Osteocyte (in vitro differentiated cells): ENCODE results near the gene EFNB2. TPM values are rescaled to one million over a fixed set of nuclear protein-coding genes. Genes with fewer than 3 reads are reported as not detected.

Experiments
- DNase-seq: peaks from one replicate; pipeline ENCODE4 v3.0.0; 2021; ENCODE audit warnings: mixed read lengths; ENCODE audit not compliant: unreplicated experiment; ENCODE audit errors: extremely low spot score
- H3K27ac Mint-ChIP-seq: one replicate; pipeline ENCODE4 v1.8.0; 2021; ENCODE audit warnings: mild to moderate bottlenecking, mixed read lengths; ENCODE audit not compliant: unreplicated experiment
- H3K27me3 Mint-ChIP-seq: one replicate; pipeline ENCODE4 v1.8.0; 2021; ENCODE audit warnings: mixed read lengths; ENCODE audit not compliant: unreplicated experiment
- H3K36me3 Mint-ChIP-seq: one replicate; pipeline ENCODE4 v1.8.0; 2021; ENCODE audit warnings: mixed read lengths; ENCODE audit not compliant: unreplicated experiment
- H3K4me1 Mint-ChIP-seq: one replicate; pipeline ENCODE4 v1.8.0; 2021; ENCODE audit warnings: mixed read lengths; ENCODE audit not compliant: unreplicated experiment
- H3K4me3 Mint-ChIP-seq: one replicate; pipeline ENCODE4 v1.8.0; 2021; ENCODE audit warnings: mild to moderate bottlenecking, moderate library complexity, mixed read lengths; ENCODE audit not compliant: unreplicated experiment
- H3K9me3 Mint-ChIP-seq: one replicate; pipeline ENCODE4 v1.8.0; 2021; ENCODE audit warnings: mixed read lengths; ENCODE audit not compliant: unreplicated experiment
- total RNA-seq: library from RNA; stranded (reverse); gene quantifications from 2 replicates; pipeline ENCODE4 v1.2.1, GENCODE V29; 2021
- TF ChIP-seq, protein P1 (sequence below): fragments of 200-600 bp; sonication (generic); IDR thresholded peaks from 2 replicates; pipeline ENCODE4 v1.5.0; 2021; ENCODE audit warnings: antibody characterized with exemption, mild to moderate bottlenecking, moderate library complexity

The EFNB2 gene
- total RNA-seq, 1 donor from 2014 or later, result 50.0 TPM

GRCh38 chr13:106534639-106535551, 567 bp downstream of the EFNB2 start:
- TF ChIP-seq, protein P1, sequence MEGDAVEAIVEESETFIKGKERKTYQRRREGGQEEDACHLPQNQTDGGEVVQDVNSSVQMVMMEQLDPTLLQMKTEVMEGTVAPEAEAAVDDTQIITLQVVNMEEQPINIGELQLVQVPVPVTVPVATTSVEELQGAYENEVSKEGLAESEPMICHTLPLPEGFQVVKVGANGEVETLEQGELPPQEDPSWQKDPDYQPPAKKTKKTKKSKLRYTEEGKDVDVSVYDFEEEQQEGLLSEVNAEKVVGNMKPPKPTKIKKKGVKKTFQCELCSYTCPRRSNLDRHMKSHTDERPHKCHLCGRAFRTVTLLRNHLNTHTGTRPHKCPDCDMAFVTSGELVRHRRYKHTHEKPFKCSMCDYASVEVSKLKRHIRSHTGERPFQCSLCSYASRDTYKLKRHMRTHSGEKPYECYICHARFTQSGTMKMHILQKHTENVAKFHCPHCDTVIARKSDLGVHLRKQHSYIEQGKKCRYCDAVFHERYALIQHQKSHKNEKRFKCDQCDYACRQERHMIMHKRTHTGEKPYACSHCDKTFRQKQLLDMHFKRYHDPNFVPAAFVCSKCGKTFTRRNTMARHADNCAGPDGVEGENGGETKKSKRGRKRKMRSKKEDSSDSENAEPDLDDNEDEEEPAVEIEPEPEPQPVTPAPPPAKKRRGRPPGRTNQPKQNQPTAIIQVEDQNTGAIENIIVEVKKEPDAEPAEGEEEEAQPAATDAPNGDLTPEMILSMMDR, result no peak
- DNase-seq, result no peak
- peak overlapping the region; percentile 90 for H3K4me3 Mint-ChIP-seq
- peaks cover 31% of the 10 kb centered on the region for H3K4me1 Mint-ChIP-seq
- no peaks in the 10 kb centered on the region for H3K27me3 Mint-ChIP-seq
- H3K9me3 Mint-ChIP-seq, result no peaks in the 10 kb centered on the region
- peak overlapping the region; percentile 85 for H3K27ac Mint-ChIP-seq
- H3K36me3 Mint-ChIP-seq, result no peaks in the 10 kb centered on the region

DNA sequence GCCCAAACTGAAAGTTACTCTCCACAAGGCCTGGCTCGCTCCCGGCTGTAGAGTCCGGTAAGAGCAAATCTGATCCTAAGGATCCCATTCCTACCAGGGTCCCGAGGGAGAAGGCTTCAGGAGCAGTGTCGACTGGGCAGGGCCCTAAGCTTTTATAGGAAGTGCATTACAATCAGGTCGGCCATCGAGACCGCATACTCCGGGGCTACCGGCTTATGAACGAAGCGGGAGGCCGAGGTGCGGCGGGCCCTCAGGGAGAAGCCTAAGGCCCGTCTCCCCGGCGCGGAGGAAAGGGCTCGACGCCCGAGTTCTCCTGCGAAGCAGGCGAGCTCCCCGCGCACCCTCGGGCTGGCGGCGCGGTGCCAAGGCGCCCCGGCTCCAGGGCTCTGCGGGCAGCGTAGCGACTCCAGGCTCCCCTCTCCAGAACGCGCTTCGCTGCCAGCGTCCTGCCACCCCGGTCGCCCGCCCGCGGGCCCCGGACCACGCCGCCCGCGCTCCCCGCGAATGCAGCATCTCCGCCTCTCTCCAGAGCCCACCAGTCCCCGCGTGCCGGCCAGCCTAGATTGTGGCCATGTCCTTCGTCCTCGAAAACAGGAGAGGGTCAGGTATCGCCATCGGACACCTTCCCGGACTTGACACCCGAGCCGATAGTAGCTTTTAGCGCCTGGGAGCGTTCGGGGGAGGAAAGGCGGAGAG, 1.4 kb downstream of the EFNB2 start:
- Mint-ChIP-seq H3K36me3 (no peaks in the 10 kb centered on the region), H3K4me3 (peak overlapping the region; percentile 90), H3K9me3 (no peaks in the 10 kb centered on the region), H3K27me3 (no peaks in the 10 kb centered on the region), H3K4me1 (peaks cover 40% of the 10 kb centered on the region), H3K27ac (peak overlapping the region; percentile 95)
- DNase-seq, result peak; percentile 88
- TF ChIP-seq, protein P1, result no peak

DNA sequence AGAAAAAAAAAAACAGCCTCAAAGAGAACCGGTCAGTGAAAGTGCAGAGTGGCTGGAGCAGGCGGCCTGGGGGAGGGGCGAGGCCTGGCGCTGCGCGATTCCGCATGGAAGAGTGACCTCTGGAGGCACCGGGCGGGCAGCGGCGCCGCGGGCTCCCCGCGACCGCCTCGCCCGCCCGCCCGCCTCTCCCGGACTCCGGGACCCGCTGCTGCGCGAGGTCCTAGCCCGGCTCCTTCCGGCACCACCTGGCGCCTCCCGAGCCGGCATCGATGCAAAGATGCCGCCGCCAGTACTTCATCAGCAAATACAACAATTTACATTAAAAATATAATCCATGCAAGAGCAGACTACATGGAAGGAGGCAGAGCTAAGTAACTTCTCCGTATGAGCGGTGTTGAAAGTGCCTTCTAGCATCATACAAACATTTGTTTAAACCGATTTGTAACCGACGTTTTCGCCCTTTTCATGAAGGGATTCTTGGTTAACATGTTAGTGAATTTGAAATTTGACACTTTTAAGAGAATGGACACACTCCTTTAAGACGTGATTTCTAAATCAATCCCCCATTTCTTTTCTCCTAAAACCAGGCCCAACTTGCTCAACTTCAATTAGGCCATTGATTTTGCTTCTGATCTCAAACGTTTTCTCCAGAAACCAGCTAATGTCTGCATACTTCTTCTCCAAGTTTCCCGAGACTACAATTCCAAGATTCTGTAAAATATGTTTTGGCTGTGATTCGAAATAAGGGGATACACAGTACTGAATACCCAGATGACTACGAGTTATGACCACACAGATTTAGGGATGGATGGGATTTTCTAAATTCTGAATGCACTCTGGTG, 2.1 kb downstream of the EFNB2 start:
- peak; percentile 94 for DNase-seq
- Mint-ChIP-seq H3K27me3 (no peaks in the 10 kb centered on the region), H3K4me1 (peaks cover 47% of the 10 kb centered on the region), H3K36me3 (no peaks in the 10 kb centered on the region), H3K4me3 (peak overlapping the region; percentile 90), H3K27ac (peak overlapping the region; percentile 95), H3K9me3 (no peaks in the 10 kb centered on the region)
- TF ChIP-seq, protein P1, result peak; percentile 82

DNA sequence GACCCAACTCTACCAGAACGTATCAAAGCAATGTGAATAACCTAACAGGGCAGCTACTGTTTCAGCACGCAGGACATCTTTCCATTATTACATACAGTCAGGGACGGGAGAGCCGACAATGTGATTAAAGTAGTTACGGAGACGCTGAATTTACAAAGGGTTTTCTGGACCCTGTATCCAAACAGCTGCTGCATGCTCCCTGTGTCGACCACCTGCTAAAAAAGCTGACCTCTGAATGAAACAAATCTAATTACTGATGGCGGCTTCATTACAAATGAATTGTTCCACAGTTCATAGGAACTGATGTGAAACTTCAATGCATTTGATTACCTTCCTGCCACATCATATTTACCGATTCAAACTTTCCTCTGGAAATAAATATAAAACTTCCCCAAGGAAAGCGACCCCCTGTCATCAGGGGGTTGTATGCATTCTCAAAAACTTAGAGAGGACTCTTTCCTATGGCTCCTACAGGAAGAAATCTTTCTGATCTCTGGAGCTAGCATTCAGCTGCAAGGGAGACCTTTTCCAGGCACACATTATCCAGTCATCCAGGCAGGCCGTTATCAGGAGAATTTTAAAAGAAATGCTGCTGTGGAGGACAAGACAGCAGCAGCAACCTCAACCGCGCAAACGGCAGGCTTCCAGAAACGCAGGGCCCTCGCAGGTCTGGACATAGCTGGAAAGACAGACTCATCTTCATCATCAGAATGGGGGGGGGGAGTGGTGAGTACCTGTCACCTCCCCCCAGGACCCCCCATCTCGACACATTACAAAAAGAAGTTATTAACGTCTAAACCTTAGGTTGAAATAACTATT, 3.1 kb downstream of the EFNB2 start:
- H3K4me1 Mint-ChIP-seq, result peaks cover 53% of the 10 kb centered on the region
- H3K4me3 Mint-ChIP-seq, result peak overlapping the region; percentile 90
- DNase-seq, result no peak
- H3K9me3 Mint-ChIP-seq, result no peaks in the 10 kb centered on the region
- H3K36me3 Mint-ChIP-seq, result no peaks in the 10 kb centered on the region
- H3K27me3 Mint-ChIP-seq, result no peaks in the 10 kb centered on the region
- H3K27ac Mint-ChIP-seq, result peak overlapping the region; percentile 95
- TF ChIP-seq, protein P1, result no peak
